CD8-positive, alpha-beta memory T cell (primary cell): ENCODE results near the gene SKAP1. TPM values are rescaled to one million over a fixed set of nuclear protein-coding genes. Genes with fewer than 3 reads are reported as not detected.

Experiments used
- CTCF ChIA-PET: fragments of 350-600 bp; sonication (Branson Sonifier 250); formaldehyde crosslinking; loops from one replicate; lab custom pipeline; 2021; ENCODE audit warnings: antibody characterized with exemption; lab: Charles Lee
- POLR2A ChIA-PET: fragments of 350-600 bp; sonication (Branson Sonifier 250); formaldehyde crosslinking; loops from one replicate; lab custom pipeline; 2021; ENCODE audit warnings: antibody characterized with exemption; lab: Charles Lee
- DNase-seq, 5 donors: peaks; one replicate each; pipeline versions ENCODE4 v3.0.0 to v3.0.0-alpha.2; 2020 to 2022; ENCODE audit warnings: mixed read lengths in 1 of 5
- H3K27ac ChIP-seq: one replicate; pipeline ENCODE4 v1.7.0; 2013; ENCODE audit warnings: low read depth, mild to moderate bottlenecking, low read length, moderate library complexity
- H3K27me3 ChIP-seq: 2 replicates; pipeline ENCODE4 v1.7.0; 2013; ENCODE audit warnings: low read length, mild to moderate bottlenecking; ENCODE audit not compliant: insufficient read depth, poor library complexity, severe bottlenecking
- H3K36me3 ChIP-seq: 2 replicates; pipeline ENCODE4 v1.7.0; 2013; ENCODE audit warnings: mild to moderate bottlenecking, low read length, moderate library complexity; ENCODE audit not compliant: insufficient read depth
- H3K4me1 ChIP-seq: 2 replicates; pipeline ENCODE4 v1.7.0; 2013; ENCODE audit warnings: mild to moderate bottlenecking, low read length, moderate library complexity; ENCODE audit not compliant: insufficient read depth
- H3K4me3 ChIP-seq: 2 replicates; pipeline ENCODE4 v1.7.0; 2013; ENCODE audit warnings: mild to moderate bottlenecking, low read length
- H3K9me3 ChIP-seq: 2 replicates; pipeline ENCODE4 v1.7.0; 2013; ENCODE audit warnings: mild to moderate bottlenecking, low read length
- H3K27ac Mint-ChIP-seq, 8 donors: one replicate each; pipeline ENCODE4 v1.8.0; 2020 to 2021; ENCODE audit warnings: mixed read lengths in 8 of 8, mild to moderate bottlenecking in 6 of 8, inconsistent platforms in 3 of 8, moderate library complexity in 3 of 8
- H3K27me3 Mint-ChIP-seq, 2 donors: one replicate each; pipeline ENCODE4 v1.8.0; 2020 to 2021; ENCODE audit warnings: mixed read lengths in 2 of 2, mild to moderate bottlenecking in 1 of 2, moderate library complexity in 1 of 2
- H3K36me3 Mint-ChIP-seq, 3 donors: one replicate each; pipeline ENCODE4 v1.8.0; 2020 to 2021; ENCODE audit warnings: mixed read lengths in 3 of 3, inconsistent platforms in 1 of 3, mild to moderate bottlenecking in 1 of 3
- H3K4me1 Mint-ChIP-seq, 3 donors: one replicate each; pipeline ENCODE4 v1.8.0; 2020 to 2021; ENCODE audit warnings: mixed read lengths in 3 of 3, inconsistent platforms in 1 of 3, mild to moderate bottlenecking in 1 of 3
- H3K4me3 Mint-ChIP-seq, 7 donors: one replicate each; pipeline ENCODE4 v1.8.0; 2020 to 2021; ENCODE audit warnings: mixed read lengths in 7 of 7, mild to moderate bottlenecking in 6 of 7, moderate library complexity in 4 of 7, inconsistent platforms in 2 of 7
- H3K9me3 Mint-ChIP-seq, 5 donors: one replicate each; pipeline ENCODE4 v1.8.0; 2020 to 2022; ENCODE audit warnings: mixed read lengths in 5 of 5, mild to moderate bottlenecking in 3 of 5, moderate library complexity in 2 of 5, inconsistent platforms in 1 of 5
- polyA plus RNA-seq: library from polyadenylated mRNA; unstranded; fragments of 300-500 nt; fragmentation: Illumina TruSeq; gene quantifications from one replicate; pipeline ENCODE4 v1.2.3, GENCODE V29; 2021
- total RNA-seq, 2 experiments: library from RNA; stranded (reverse); gene quantifications; one replicate each; pipeline ENCODE4 v1.2.3, GENCODE V29; 2021

SKAP1 gene
- total and polyA plus RNA-seq, 3 experiments from 2014 or later: 50.5 to 264 (median 56.0) TPM

DNA sequence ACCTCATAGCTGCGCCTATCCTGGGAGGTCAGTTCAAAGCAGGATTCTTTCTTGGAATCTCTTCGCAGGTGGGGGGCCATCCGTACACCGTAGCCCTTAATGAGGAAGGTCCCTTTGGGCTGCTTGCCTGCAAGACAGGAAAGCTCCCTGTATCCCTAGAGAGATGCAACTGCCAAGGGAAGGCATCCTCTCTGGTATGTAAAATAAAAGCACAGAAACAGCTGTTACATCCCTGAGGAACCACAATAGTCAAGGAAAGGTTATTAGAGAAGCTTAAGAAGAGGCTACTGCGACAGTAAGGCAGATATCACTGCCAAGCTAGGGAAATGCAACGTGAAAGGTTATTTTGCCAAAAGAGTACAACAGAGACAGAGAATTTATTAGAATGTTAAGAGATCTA is 245.3 kb downstream of the SKAP1 start:
- Histone ChIP-seq H3K36me3 (peaks cover 69% of the 10 kb centered on the region), H3K9me3 (no peaks in the 10 kb centered on the region), H3K27me3 (no peaks in the 10 kb centered on the region), H3K4me1 (no peaks in the 10 kb centered on the region), H3K4me3 (no peak overlapping the region), H3K27ac (no peak overlapping the region)
- POLR2A ChIA-PET: no interaction called here
- Mint-ChIP-seq H3K27ac (peak overlapping the region in 2 of 8 donors; percentile 59 to 74), H3K4me1 (peaks cover 0 to 4% (median 0%) of the 10 kb centered on the region in 3 donors), H3K36me3 (peaks cover 0 to 90% (median 49%) of the 10 kb centered on the region in 3 donors), H3K4me3 (no peak overlapping the region), H3K9me3 (no peaks in the 10 kb centered on the region), H3K27me3 (no peaks in the 10 kb centered on the region)
- DNase-seq: no peak
- CTCF ChIA-PET: interaction anchor here (0.6 kb wide), 1 partner anchor 11 kb away, joined by 3 read pairs; no protein-coding TSS in a partner anchor

DNA sequence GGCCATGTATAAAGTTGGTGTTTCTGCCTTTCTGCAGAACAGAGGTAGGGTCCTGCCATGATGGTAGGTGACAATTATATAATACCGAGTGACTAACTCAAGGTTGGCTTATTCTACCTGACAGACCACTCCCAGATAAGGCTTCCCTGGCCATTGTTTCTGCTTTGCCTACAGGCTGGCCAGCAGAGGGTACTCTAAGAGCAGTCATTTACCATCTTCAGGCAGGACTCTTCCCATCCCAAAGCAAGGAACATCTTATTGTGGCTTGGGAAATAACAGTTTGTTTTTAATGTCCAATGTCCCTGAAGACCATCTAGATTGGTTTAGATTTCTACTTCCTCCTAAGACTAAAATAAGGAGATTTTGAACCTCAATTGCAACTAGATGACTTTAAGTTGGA is 248.4 kb downstream of the SKAP1 start:
- Mint-ChIP-seq H3K27me3 (no peaks in the 10 kb centered on the region), H3K4me3 (no peak overlapping the region), H3K4me1 (peaks cover 0 to 6% (median 0%) of the 10 kb centered on the region in 3 donors), H3K27ac (no peak overlapping the region), H3K9me3 (no peaks in the 10 kb centered on the region), H3K36me3 (peaks cover 0 to 93% (median 49%) of the 10 kb centered on the region in 3 donors)
- no peak for DNase-seq
- H3K4me1 ChIP-seq: no peaks in the 10 kb centered on the region
- no peaks in the 10 kb centered on the region for H3K27me3 ChIP-seq
- H3K27ac ChIP-seq: no peak overlapping the region
- peaks cover 64% of the 10 kb centered on the region for H3K36me3 ChIP-seq
- H3K4me3 ChIP-seq: no peak overlapping the region
- ChIA-PET CTCF (no interaction called here), POLR2A (no interaction called here)
- H3K9me3 ChIP-seq: no peaks in the 10 kb centered on the region

DNA sequence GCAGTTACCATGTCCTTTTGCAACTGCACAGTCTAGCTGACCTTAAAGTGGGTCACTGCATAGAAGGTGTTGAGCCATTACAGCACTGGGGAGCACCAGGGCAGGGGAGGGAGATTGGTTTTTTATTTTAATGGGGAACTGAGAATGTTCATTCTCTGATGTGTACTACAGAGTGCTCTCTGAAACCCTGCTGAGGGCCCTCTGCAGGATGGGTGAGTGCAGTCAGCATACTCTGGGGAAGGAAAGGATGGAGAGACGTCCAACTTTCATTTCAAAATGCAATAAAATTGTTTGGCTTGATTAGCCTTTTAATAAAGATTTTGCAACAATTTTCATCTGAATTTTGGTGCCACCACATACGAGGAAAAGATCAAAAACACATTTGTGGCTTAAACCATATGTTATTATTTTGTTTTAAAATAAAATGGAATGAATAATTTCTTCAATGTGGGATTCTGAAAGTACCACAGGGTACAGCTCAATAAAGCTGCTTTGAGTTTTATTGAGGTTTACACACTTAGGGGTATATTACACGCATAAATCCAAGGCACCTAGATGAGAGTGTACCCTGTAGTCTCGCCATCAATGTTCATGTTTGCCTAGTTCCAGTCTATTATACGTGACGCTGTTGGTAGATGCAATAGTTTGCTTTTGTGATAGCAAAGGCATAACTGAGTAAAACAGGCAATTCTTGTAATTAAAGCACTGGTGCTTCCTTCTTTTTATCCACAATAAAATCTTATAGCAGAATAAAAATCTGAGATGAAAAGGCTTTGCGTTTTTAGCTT is 249.0 kb downstream of the SKAP1 start:
- peaks cover 63% of the 10 kb centered on the region for H3K36me3 ChIP-seq
- H3K27me3 Mint-ChIP-seq: no peaks in the 10 kb centered on the region
- no peaks in the 10 kb centered on the region for H3K9me3 ChIP-seq
- no peak overlapping the region for H3K4me3 ChIP-seq
- ChIA-PET POLR2A (no interaction called here), CTCF (no interaction called here)
- H3K4me1 ChIP-seq: no peaks in the 10 kb centered on the region
- H3K27ac ChIP-seq: no peak overlapping the region
- peak overlapping the region in 2 of 8 donors; percentile 72 to 97 for H3K27ac Mint-ChIP-seq
- no peak for DNase-seq
- H3K36me3 Mint-ChIP-seq: peaks cover 0 to 94% (median 47%) of the 10 kb centered on the region in 3 donors
- H3K4me1 Mint-ChIP-seq: peaks cover 0 to 9% (median 1%) of the 10 kb centered on the region in 3 donors
- H3K27me3 ChIP-seq: no peaks in the 10 kb centered on the region
- no peak overlapping the region for H3K4me3 Mint-ChIP-seq
- H3K9me3 Mint-ChIP-seq: no peaks in the 10 kb centered on the region

DNA sequence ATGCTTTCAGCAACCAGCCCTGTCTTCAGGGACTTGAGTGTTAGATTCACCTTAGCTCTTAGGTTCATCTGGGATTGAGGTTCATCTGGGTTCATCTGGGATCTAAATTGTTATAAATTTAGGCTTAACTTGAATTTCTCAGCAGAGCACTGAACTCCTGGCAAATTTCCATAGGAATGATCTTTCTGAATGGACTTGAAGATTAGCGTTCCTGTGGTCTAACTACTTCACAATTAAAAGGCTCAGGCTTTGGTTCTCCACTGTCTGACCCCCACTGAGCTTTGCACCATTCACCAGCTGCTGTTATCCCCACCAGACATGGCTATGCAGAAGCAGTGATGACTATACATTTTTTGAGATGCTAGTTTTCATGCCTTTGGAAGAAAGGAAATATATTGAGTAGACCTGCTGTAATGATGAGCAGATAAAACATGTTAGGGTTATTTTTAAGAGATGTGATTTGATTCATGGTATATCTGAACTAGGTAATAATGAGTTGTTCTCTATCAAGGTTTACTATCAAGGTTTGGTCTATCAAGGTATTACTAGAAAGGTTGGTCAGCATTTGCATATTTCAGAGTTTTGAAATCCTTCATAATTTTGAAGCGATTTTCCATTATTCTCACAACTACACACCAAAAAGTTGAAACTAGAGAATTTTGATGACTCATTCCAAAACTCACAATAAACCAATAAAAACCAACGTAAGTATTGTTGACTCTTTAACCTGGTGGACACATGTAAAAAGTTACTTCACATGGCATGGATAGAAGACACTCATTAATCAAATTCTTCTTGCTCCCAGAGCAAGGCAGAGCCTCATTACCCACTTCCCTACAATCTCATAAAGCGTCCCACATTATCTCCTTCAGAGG is 250.7 kb downstream of the SKAP1 start:
- Mint-ChIP-seq H3K27ac (peak overlapping the region in 5 of 8 donors; percentile 37 to 97 (median 43)), H3K4me3 (no peak overlapping the region), H3K27me3 (no peaks in the 10 kb centered on the region), H3K36me3 (peaks cover 0 to 90% (median 37%) of the 10 kb centered on the region in 3 donors), H3K4me1 (peaks cover 11 to 26% (median 12%) of the 10 kb centered on the region in 3 donors), H3K9me3 (no peaks in the 10 kb centered on the region)
- Histone ChIP-seq H3K27ac (no peak overlapping the region), H3K4me1 (no peaks in the 10 kb centered on the region), H3K36me3 (peaks cover 45% of the 10 kb centered on the region), H3K4me3 (no peak overlapping the region), H3K27me3 (no peaks in the 10 kb centered on the region), H3K9me3 (no peaks in the 10 kb centered on the region)
- no peak for DNase-seq
- CTCF ChIA-PET: no interaction called here
- POLR2A ChIA-PET: no interaction called here

DNA sequence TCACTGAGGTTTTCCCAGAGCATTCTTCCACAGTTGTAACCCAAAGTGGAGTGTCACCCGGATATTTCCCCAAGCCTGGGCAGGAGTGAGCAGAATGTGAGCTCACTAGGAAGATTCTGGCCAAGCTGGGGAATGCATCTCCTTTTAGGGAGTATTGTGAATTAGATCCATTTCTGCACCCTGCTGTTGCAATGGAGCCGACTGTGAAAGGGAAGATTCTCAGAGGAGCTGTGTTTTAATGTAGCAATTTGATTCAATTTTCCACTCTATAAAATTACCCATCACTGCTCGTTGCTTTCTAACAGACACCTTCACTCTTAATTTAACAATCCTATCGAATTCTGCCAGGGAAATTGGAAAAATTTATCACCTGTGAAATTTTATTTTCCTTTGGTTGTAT is 251.7 kb downstream of the SKAP1 start:
- Mint-ChIP-seq H3K27ac (no peak overlapping the region), H3K9me3 (no peaks in the 10 kb centered on the region), H3K36me3 (peaks cover 0 to 92% (median 36%) of the 10 kb centered on the region in 3 donors), H3K4me1 (peaks cover 21 to 36% (median 21%) of the 10 kb centered on the region in 3 donors), H3K4me3 (no peak overlapping the region), H3K27me3 (no peaks in the 10 kb centered on the region)
- no peaks in the 10 kb centered on the region for H3K27me3 ChIP-seq
- no peak overlapping the region for H3K4me3 ChIP-seq
- ChIA-PET POLR2A (no interaction called here), CTCF (no interaction called here)
- H3K9me3 ChIP-seq: no peaks in the 10 kb centered on the region
- H3K27ac ChIP-seq: no peak overlapping the region
- no peak for DNase-seq
- H3K36me3 ChIP-seq: peaks cover 45% of the 10 kb centered on the region
- H3K4me1 ChIP-seq: peaks cover 10% of the 10 kb centered on the region

DNA sequence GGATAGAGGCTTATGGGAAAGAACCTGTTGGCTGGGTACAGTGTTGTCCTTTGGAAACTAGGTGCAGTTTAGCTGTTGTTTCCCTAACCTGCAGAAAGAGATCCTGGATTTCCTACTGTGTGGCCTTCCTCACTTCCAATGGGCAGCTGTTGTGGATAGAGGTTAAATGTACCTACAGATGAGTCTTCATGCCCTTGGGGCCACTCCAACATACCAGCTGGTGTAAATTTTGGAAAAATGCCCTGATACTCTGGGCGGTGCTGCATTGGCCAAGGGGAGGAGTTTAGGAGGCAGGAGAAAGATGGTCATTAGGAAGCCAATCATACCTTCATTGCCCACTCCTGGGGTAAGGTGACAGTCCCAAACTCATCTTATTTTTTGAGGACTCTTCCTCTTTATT is 252.2 kb downstream of the SKAP1 start:
- Mint-ChIP-seq H3K27ac (peak overlapping the region in 2 of 8 donors; percentile 65 to 83), H3K9me3 (no peaks in the 10 kb centered on the region), H3K36me3 (peaks cover 0 to 91% (median 34%) of the 10 kb centered on the region in 3 donors), H3K27me3 (no peaks in the 10 kb centered on the region), H3K4me3 (no peak overlapping the region), H3K4me1 (peaks cover 25 to 41% (median 25%) of the 10 kb centered on the region in 3 donors)
- CTCF ChIA-PET: no interaction called here
- Histone ChIP-seq H3K4me3 (no peak overlapping the region), H3K4me1 (peaks cover 15% of the 10 kb centered on the region), H3K9me3 (no peaks in the 10 kb centered on the region), H3K27ac (no peak overlapping the region), H3K27me3 (no peaks in the 10 kb centered on the region), H3K36me3 (peaks cover 42% of the 10 kb centered on the region)
- POLR2A ChIA-PET: no interaction called here
- no peak for DNase-seq

DNA sequence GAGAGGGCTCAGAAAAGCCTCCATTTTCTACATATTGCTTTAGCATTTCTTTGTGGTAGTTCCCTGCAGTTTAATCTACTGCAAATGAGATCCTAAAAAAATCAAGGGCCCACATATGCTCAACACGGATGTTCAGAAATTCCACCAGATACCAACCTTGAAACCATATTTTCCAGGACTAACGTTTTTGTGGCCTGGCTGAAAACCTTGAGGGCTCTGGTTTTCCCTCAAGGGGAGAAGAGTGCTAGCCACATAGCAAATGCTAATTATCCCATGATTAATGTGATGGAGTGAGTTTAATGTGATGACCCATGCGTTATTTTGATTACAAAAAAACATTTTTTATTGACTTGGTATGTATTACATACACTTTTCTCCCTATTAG is 253.6 kb downstream of the SKAP1 start:
- CTCF ChIA-PET: no interaction called here

More for the DNA sequence above, 253.6 kb downstream of the SKAP1 start:
- Histone ChIP-seq H3K4me1 (peaks cover 15% of the 10 kb centered on the region), H3K9me3 (no peaks in the 10 kb centered on the region), H3K27me3 (no peaks in the 10 kb centered on the region), H3K4me3 (no peak overlapping the region), H3K36me3 (peaks cover 30% of the 10 kb centered on the region), H3K27ac (no peak overlapping the region)
- no peak for DNase-seq
- no peaks in the 10 kb centered on the region for H3K27me3 Mint-ChIP-seq
- H3K36me3 Mint-ChIP-seq: peaks cover 0 to 85% (median 25%) of the 10 kb centered on the region in 3 donors
- H3K4me1 Mint-ChIP-seq: peaks cover 25 to 45% (median 25%) of the 10 kb centered on the region in 3 donors
- POLR2A ChIA-PET: no interaction called here
- H3K9me3 Mint-ChIP-seq: no peaks in the 10 kb centered on the region
- no peak overlapping the region for H3K4me3 Mint-ChIP-seq
- H3K27ac Mint-ChIP-seq: peak overlapping the region in 2 of 8 donors; percentile 8 to 11
